RWPE2 (cell line): ENCODE measurements around the gene RAB11FIP5.

Experiments used
- ATAC-seq: fragments of 200-7000 bp; cut with Tn5 transposase; 3 replicates; pipeline ENCODE4 v1.9.1; 2021; ENCODE audit warnings: low read depth
- DNase-seq: peaks from one replicate; pipeline ENCODE4 v3.0.0-alpha.2; 2020; ENCODE audit warnings: low spot score
- H3K27ac ChIP-seq: fragments of 450-650 bp; 2 replicates; pipeline ENCODE4 v1.5.1; 2017; ENCODE audit warnings: mild to moderate bottlenecking; ENCODE audit not compliant: poor library complexity, severe bottlenecking
- H3K27me3 ChIP-seq: fragments of 250-450 bp; sonication (Bioruptor Pico); 2 replicates; pipeline ENCODE4 v1.5.1; 2021; ENCODE audit warnings: mild to moderate bottlenecking, moderate library complexity; ENCODE audit not compliant: insufficient read depth, poor library complexity, severe bottlenecking
- H3K36me3 ChIP-seq: fragments of 250-450 bp; sonication (Bioruptor Pico); 2 replicates; pipeline ENCODE4 v1.5.1; 2020; ENCODE audit warnings: low read depth, mild to moderate bottlenecking, moderate library complexity
- H3K4me1 ChIP-seq: fragments of 250-450 bp; sonication (Bioruptor Pico); 2 replicates; pipeline ENCODE4 v1.5.1; 2021; ENCODE audit warnings: mild to moderate bottlenecking, moderate library complexity; ENCODE audit not compliant: insufficient read depth, poor library complexity, severe bottlenecking
- H3K4me3 ChIP-seq: fragments of 250-450 bp; sonication (Bioruptor Pico); 2 replicates; pipeline ENCODE4 v1.5.1; 2021; ENCODE audit warnings: mild to moderate bottlenecking, moderate library complexity; ENCODE audit not compliant: severe bottlenecking
- H3K9me3 ChIP-seq: fragments of 250-450 bp; sonication (Bioruptor Pico); 2 replicates; pipeline ENCODE4 v1.5.1; 2021; ENCODE audit warnings: mild to moderate bottlenecking, moderate library complexity; ENCODE audit not compliant: severe bottlenecking
- CTCF ChIP-seq: fragments of 450-650 bp; IDR thresholded peaks from one replicate; pipeline ENCODE4 v1.5.1; 2017; ENCODE audit warnings: mild to moderate bottlenecking, moderate library complexity; ENCODE audit not compliant: poor library complexity, severe bottlenecking

RAB11FIP5 gene

GRCh38 chr2:73114273-73114867, 1.6 kb upstream of the RAB11FIP5 start:
- DNase-seq, result no peak
- no peak for ATAC-seq
- Histone ChIP-seq H3K9me3 (no peaks in the 10 kb centered on the region), H3K4me1 (peaks cover 5% of the 10 kb centered on the region), H3K27me3 (no peaks in the 10 kb centered on the region), H3K27ac (peak overlapping the region; percentile 82), H3K4me3 (no peak overlapping the region), H3K36me3 (no peaks in the 10 kb centered on the region)
- no peak for TF ChIP-seq CTCF

- Histone ChIP-seq H3K4me3 (peak overlapping the region; percentile 86), H3K27ac (peak overlapping the region; percentile 82), H3K36me3 (no peaks in the 10 kb centered on the region), H3K9me3 (no peaks in the 10 kb centered on the region), H3K27me3 (no peaks in the 10 kb centered on the region), H3K4me1 (peaks cover 9% of the 10 kb centered on the region)
- no peak for DNase-seq
- TF ChIP-seq CTCF, result no peak
- peak; percentile 24; the same call in 2 of the 3 replicates for ATAC-seq
These were observed 479 bp downstream of the RAB11FIP5 start for GRCh38 chr2:73112026-73112912.

- Histone ChIP-seq H3K4me1 (peaks cover 9% of the 10 kb centered on the region), H3K27ac (peak overlapping the region; percentile 82), H3K4me3 (peak overlapping the region; percentile 86), H3K27me3 (no peaks in the 10 kb centered on the region), H3K36me3 (no peaks in the 10 kb centered on the region), H3K9me3 (no peaks in the 10 kb centered on the region)
- ATAC-seq (peak; percentile 69), DNase-seq (no peak)
- TF ChIP-seq CTCF, result no peak
These were observed 1.4 kb downstream of the RAB11FIP5 start for GRCh38 chr2:73111073-73112025.

- no peak for ATAC-seq
- H3K4me1 ChIP-seq, result peaks cover 9% of the 10 kb centered on the region
- TF ChIP-seq CTCF, result no peak
- no peaks in the 10 kb centered on the region for H3K9me3 ChIP-seq
- peak overlapping the region; percentile 82 for H3K27ac ChIP-seq
- H3K36me3 ChIP-seq, result no peaks in the 10 kb centered on the region
- peak overlapping the region; percentile 86 for H3K4me3 ChIP-seq
- H3K27me3 ChIP-seq, result no peaks in the 10 kb centered on the region
- no peak for DNase-seq
These were observed 2.3 kb downstream of the RAB11FIP5 start for GRCh38 chr2:73110168-73111072.
